H54 (cell line): ENCODE measurements around the gene HM13.
A peak's percentile ranks its signal among the peaks of the same experiment; 100 is the strongest.
"Not testable (repeated sequence)": the region's sequence is repeated elsewhere in the genome, so short reads cannot be mapped to it uniquely, and the experiment has no call there.

Source experiments
- DNase-seq: peaks from one replicate; pipeline ENCODE4 v3.0.0; 2011; ENCODE audit warnings: low spot score, mixed read lengths; ENCODE audit not compliant: insufficient read length
- FAIRE-seq: peaks from 3 replicates; lab custom pipeline; 2011; peaks lifted over from hg19 to GRCh38; lab: Jason Lieb, UNC
- POLR2A ChIP-seq: IDR thresholded peaks from 2 replicates; pipeline ENCODE4 v1.6.1; 2011; ENCODE audit warnings: low read depth, mild to moderate bottlenecking, low read length

The HM13 gene

DNA sequence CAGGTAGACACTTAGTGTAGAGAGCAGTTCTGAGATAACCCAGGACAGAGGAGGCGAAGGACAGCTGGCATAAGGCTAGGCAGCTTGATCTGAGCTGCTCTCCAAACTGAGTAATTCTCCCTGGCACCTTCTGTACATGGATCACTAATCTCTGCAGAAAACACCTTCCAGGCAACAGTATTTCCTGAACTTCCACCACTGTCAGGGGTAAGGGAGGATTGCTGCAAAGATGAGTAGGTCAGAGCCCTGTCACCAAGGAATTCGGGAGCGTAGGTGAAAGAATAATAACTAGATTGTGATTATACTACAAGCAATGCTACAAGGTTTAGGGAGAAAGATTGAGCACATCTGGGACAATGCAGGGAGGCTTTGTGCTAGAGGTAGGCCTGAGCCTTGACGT, 1.9 kb downstream of the HM13 start:
- FAIRE-seq (no peak), DNase-seq (no peak)
- TF ChIP-seq POLR2A: no peak

DNA sequence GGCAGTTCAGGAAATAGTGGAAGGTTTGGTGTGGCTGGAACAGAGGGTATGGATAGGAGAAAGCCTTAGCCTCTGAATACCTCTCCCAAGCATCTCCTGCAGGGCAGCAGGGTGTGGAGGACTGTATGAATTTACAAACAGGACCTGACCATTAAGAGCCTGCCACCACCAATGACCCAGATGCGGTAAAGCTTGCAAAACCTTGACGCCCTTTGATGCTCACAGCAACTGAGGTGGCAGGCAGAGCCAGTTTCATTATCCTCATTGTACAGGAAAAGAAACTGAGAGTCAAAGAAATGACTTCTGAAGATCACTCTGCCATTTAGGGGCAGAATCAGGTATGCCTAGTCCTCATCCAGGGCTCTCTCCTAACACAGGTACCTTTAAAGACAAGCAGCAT, 2.4 kb downstream of the HM13 start:
- no peak for TF ChIP-seq POLR2A
- DNase-seq (no peak), FAIRE-seq (no peak)

DNA sequence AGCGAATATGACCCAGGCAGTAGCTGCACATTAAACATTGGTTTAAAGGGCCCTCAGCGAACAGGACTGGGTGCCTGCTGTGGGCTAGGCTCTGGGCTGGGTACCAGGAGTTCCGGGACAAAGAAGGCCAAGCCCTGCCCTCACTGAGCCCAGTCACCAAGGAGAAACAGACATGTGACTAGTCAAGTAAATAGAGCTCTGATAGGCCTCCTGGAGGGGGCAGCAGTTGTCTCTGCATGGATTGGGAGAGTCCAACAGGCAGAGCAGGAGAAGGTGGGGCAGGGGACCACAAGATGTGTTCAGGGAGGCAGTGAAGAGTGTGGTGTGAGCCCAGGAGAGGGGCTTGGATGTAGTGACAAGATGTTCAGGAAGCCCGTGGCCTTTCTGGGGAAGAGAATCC, 3.1 kb downstream of the HM13 start:
- no peak for TF ChIP-seq POLR2A
- no peak for FAIRE-seq

DNA sequence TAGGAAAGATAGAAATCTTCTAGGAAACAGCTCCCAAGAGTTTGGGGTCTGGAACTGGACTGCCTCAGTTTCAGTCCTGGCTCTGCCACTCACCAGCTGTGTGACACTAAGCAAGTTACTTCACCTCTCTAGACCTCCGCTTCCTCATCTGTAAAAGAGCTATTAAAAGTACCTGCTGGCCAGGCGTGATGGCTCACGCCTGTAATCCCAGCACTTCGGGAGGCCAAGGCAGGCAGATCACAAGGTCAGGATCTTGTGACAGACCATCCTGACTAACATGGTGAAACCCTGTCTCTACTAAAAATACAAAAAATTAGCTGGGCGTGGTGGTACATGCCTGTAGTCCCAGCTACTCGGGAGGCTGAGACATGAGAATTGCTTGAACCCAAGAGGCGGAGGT, 7.0 kb downstream of the HM13 start:
- FAIRE-seq, DNase-seq: not testable (repeated sequence)

More for the DNA sequence above, 3.1 kb downstream of the HM13 start:
- DNase-seq: peak; percentile 62

DNA sequence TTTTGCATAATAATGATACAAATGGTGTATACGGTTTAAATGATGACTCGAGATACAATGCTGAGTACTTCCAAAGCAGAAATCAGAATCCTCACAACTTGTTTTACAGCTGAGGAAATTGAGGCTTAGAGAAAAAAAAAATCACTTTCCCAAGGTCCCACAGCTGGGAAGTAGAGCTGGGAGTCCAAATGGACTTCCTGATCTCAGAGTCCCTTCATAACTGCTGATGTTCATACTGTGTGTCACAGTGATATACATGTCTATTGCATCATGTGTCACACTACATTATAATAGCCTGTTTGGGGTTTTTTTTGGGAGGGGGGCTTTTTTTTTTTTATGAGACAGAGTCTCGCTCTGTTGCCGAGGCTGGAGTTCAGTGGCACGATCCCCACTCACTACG, 8.5 kb downstream of the HM13 start:
- no peak for TF ChIP-seq POLR2A
- no peak for DNase-seq
- no peak for FAIRE-seq

DNA sequence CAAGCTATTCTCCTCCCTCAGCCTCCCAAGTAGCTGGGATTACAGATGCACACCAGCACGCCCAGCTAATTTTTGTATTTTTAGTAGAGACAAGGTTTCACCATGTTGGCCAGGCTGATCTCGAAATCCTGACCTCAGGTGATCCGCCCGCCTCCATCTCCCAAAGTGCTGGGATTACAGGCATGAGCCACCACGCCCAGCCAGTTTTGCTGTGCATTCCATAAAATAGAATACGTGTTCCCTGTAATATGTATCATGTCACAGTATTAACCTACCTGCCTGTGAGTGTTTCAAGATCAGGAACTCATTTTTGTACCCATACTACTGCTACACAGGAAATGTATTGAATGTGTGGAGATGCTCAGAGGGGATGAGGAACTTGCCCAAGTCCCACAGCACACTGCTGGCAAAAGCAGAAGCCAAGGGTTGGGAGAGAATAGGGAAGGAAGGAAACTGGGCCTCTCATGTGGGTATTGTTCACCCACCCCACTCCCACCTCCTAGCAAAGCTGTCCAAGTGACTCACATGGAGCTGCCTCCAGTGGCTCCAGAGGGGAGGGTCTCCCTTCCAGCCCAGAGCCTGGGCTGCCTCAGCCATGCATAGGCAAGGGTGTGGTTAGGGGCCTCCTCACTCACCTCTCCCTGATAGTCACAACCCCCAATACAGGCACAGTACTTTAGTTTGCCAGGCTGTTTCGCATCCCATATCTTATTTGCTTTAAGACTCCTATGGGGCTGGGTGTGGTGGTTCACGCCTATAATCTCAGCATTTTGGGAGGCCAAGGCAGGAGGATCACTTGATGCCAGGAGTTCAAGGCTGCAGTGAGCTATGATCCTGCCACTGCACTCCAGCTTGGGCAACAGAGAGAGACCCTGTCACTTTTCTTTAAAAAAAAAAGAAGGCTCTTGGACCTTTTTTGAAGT, 9.4 kb downstream of the HM13 start:
- DNase-seq (no peak), FAIRE-seq (no peak)
- no peak for TF ChIP-seq POLR2A

DNA sequence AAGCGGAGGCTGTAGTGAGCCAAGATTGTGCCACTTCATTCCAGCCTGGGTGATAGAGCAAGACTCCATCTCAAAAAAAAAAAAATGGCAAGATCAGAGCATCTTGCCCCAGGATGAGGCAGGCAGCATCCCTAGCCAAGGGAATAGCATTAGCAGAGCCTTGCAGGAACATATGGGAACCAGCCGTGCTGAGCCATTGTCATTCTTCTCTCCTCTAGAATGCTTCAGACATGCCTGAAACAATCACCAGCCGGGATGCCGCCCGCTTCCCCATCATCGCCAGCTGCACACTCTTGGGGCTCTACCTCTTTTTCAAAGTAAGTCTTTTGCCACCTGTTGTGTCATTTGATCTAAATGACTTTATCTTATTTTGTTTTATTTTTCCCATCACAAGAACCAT, 13.0 kb downstream of the HM13 start:
- no peak for TF ChIP-seq POLR2A
- DNase-seq: no peak
- FAIRE-seq: no peak

DNA sequence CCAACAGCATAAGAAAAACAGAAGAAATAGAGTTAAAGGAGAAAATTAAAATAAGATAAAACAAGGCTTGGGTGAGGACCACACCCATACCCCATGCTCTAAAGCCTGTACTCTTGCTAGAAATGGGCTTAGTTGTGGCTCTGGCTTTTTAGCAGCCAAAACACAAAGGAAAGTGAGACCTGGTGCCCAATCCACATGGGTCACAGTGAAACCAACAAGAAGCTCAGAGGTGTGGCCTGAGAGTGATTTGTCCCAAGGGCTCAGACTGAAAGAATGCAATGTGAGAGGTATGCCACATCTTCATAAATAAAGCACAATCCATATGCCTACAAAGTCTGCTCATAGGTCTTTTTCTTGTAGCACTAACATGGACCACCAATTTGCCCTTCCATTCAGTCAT, 21.1 kb downstream of the HM13 start:
- no peak for TF ChIP-seq POLR2A
- no peak for DNase-seq
- FAIRE-seq: no peak

DNA sequence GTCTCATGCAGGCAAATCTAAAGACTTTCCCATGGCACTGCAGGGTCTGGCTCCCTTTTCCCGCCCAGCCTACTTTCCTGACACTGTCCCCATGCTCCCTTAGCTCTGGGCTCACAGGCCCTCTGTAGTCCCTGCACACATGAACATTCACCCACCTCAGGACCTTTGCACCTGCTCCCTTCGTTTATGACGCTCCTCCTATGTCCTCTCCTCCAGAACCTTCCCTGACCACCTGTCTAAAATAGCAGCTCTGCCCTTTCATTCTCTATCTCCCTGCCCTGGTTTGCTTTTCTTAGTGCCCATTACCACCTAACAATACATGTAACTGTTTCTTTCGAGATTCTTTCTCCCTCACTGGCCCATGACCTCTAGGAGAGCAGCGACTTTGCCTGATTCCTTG, 22.3 kb downstream of the HM13 start:
- DNase-seq (no peak), FAIRE-seq (no peak)
- TF ChIP-seq POLR2A: no peak

DNA sequence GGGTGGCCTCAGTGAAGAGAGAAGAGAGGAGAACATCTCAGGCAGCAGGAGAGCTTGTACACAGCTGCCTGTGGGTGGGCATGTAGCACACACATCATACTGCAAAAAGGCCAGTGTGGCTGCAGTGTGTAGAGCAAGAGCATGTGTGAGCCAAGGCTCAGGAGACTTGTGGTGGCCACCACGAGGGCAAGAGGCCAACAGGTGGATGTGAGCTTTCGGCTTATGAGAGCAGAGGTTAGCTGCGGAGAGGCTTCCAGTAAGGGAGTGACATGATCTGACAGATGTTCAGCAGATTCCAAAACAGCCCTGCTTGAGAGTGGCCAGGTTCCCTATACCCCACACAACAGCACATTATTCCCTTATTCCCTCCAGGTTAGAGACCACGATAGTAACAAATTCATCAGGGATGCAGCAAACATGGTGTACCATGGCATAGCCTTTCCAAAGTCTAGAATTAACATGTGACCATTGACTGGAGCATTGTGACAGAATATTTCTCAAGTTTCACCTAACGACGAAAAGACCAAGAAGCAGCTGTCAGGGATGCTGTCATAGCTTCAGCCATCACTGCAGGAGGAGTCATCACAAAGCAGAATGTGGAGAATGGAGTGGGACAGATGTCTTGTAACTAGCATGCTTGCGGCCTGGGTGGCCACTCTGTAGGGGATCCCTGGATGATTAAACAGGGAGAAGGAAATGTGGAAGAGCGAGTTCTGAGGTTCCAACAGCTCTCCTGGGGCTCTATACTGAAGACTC, 23.1 kb downstream of the HM13 start:
- no peak for TF ChIP-seq POLR2A
- DNase-seq (no peak), FAIRE-seq (no peak)

DNA sequence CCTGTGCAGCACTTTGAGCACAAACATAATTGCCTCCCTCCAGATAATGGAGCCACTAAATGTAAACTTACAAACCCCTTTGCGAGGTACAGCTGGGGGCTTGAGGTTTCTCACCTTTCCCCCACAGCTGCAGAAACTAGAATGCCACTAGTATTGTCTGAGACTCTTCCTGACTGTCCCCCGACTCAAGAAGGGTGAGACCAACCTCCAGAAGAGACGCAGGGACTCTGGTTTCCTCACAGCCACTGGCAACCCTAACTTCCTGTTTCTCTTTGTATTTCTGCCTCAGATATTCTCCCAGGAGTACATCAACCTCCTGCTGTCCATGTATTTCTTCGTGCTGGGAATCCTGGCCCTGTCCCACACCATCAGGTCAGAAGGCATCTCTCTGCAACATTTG, 23.6 kb downstream of the HM13 start:
- no peak for TF ChIP-seq POLR2A

DNA sequence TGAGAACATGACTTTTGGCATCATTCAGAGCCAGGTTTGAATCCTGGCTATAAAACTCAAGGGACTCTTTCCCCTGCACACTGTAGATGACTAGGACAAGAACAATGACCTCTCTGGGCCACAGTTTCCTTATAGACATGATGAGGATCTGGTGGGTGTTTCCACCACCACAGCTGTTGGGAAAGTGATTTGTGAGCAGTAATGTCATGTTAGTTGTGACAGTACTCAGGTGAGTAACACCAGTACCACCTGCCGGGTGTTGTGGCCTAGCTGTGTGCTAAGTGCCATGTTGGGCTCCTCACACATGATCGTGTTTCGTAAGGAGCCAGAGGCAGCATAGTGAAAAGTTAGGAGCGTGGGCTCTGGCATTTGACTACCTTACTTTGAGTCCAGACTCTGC, 24.1 kb downstream of the HM13 start:
- no peak for TF ChIP-seq POLR2A
- DNase-seq: no peak
- FAIRE-seq: no peak

More for the DNA sequence above, 23.6 kb downstream of the HM13 start:
- DNase-seq (no peak), FAIRE-seq (no peak)

DNA sequence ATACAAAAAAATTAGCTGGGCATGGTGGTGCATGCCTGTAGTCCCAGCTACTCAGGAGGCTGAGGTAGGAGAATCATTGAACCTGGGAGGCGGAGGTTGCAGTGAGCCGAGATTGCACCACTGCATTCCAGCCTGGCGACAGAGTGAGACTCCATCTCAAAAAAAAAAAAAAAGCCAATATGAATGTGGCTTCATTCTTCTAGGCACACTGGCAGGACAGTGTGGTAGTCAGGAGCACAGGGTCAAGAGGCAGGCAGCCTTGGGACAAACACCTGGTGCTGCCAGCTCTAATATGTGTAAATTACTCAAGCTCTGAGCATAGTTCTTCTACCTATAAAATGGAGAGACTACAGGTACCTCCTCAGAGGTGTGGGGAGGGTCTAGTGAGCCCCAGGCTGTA, 25.4 kb downstream of the HM13 start:
- not testable (repeated sequence) for FAIRE-seq, DNase-seq

DNA sequence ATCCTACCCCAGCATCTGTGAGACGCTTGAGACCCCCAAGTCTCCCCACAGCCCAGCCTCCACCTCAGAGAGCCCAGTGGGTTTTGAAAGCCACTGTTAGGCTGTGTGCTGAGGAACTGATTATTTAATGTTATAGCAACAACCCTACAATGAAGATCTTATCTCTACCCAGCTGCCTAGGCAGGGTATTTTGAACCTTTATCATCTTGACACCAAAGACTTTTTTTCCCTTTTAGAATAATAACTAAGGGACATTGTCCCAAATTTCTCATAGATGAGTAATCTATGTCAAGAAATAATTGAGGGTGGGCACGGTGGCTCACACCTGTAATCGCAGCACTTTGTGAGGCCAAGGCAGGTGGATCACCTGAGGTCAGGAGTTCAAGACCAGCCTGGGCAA, 26.2 kb downstream of the HM13 start:
- DNase-seq (no peak), FAIRE-seq (no peak)
- TF ChIP-seq POLR2A: no peak

DNA sequence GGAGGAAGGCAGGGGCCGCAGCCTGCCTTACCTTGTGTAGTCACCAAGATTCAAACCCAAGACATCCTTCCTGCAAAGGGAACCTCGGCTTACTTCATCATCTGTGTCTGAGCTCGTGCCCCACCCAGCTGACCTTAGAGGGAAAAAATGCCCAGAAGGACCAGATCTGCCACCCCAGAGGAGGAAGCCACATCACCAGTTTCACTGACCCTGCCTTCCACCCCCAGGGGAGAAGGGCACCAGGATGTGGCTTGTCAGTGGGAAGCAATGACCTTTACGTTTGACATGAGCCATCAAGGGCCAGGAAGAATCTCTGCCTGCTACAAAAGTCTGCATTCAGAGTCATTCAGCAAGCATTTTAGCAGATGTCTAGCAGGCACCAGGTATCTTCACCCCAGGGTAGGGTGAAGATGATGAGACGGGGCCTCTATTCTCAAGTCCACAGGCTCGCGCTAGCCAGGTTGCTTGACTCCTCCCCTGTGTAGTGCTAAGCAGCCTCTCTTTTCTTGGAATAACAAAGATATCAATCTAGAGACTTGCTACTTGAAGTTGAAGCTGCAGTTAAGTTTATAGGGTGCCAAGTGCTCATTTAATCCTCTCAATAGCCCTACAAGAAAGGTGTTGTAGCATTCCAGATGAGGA, 28.1 kb downstream of the HM13 start:
- DNase-seq: peak; percentile 74
- TF ChIP-seq POLR2A: 0 out of 2 replicates have a peak, but pooled peaks have one; percentile 3
- peak; percentile 57 for FAIRE-seq
